H7 (cell line): Measurements from ENCODE around the gene RNF149. TPM values are rescaled to one million over a fixed set of nuclear protein-coding genes. Genes with fewer than 3 reads are reported as not detected.
A peak's percentile ranks its signal among the peaks of the same experiment; 100 is the strongest.
"Not testable (repeated sequence)": the region's sequence is repeated elsewhere in the genome, so short reads cannot be mapped to it uniquely, and the experiment has no call there.

Experiments
- DNase-seq: peaks from one replicate; pipeline ENCODE4 v3.0.0; 2012
- H3K27me3 ChIP-seq: 2 replicates; pipeline ENCODE4 v1.6.0; 2011; ENCODE audit warnings: mild to moderate bottlenecking, low read length; ENCODE audit not compliant: control insufficient read depth, insufficient read depth
- H3K36me3 ChIP-seq: replicated peaks from 2 replicates; pipeline ENCODE4 v1.5.1; 2011; ENCODE audit warnings: low read length; ENCODE audit not compliant: control insufficient read depth, insufficient read depth
- H3K4me3 ChIP-seq: 2 replicates; pipeline ENCODE4 v1.5.1; 2011; ENCODE audit warnings: low read depth, mild to moderate bottlenecking, control low read depth, low read length, moderate library complexity; ENCODE audit not compliant: insufficient read depth
- total RNA-seq: library from RNA; depleted of rRNA; stranded (reverse); fragments of >200 nt; shearing (Covaris generic); gene quantifications from 2 replicates; pipeline ENCODE4 v1.2.3, GENCODE V29; 2014

Gene RNF149
- total RNA-seq, 1 experiment from 2014 or later: 17.9 TPM

GRCh38 chr2:101341901-101342624 is 33.6 kb upstream of the RNF149 start:
- Histone ChIP-seq H3K36me3 (no peaks in the 10 kb centered on the region), H3K4me3 (no peak overlapping the region), H3K27me3 (no peaks in the 10 kb centered on the region)
- DNase-seq: peak; percentile 88

- Histone ChIP-seq H3K4me3 (no peak overlapping the region), H3K27me3 (no peaks in the 10 kb centered on the region), H3K36me3 (no peaks in the 10 kb centered on the region)
- peak; percentile 77 for DNase-seq
Observed at GRCh38 chr2:101341421-101341820, 32.9 kb upstream of the RNF149 start.

- no peak for DNase-seq
- Histone ChIP-seq H3K27me3 (no peaks in the 10 kb centered on the region), H3K36me3 (no peaks in the 10 kb centered on the region), H3K4me3 (no peak overlapping the region)
Observed at GRCh38 chr2:101340141-101340551, 31.6 kb upstream of the RNF149 start.

GRCh38 chr2:101339266-101339880 is 30.9 kb upstream of the RNF149 start:
- DNase-seq: no peak
- no peak overlapping the region for H3K4me3 ChIP-seq
- H3K36me3 ChIP-seq: no peaks in the 10 kb centered on the region
- no peaks in the 10 kb centered on the region for H3K27me3 ChIP-seq

GRCh38 chr2:101337877-101338276 is 29.4 kb upstream of the RNF149 start:
- DNase-seq: no peak
- H3K4me3 ChIP-seq: no peak overlapping the region
- no peaks in the 10 kb centered on the region for H3K36me3 ChIP-seq
- no peaks in the 10 kb centered on the region for H3K27me3 ChIP-seq

- no peak for DNase-seq
- Histone ChIP-seq H3K27me3 (no peaks in the 10 kb centered on the region), H3K36me3 (no peaks in the 10 kb centered on the region), H3K4me3 (no peak overlapping the region)
Observed at GRCh38 chr2:101332885-101333766, 24.6 kb upstream of the RNF149 start.

- Histone ChIP-seq H3K27me3 (no peaks in the 10 kb centered on the region), H3K36me3 (no peaks in the 10 kb centered on the region), H3K4me3 (no peak overlapping the region)
- no peak for DNase-seq
Observed at GRCh38 chr2:101331202-101331601, 22.7 kb upstream of the RNF149 start.

- DNase-seq: peak; percentile 65
- Histone ChIP-seq H3K27me3 (no peaks in the 10 kb centered on the region), H3K36me3 (no peaks in the 10 kb centered on the region), H3K4me3 (no peak overlapping the region)
Observed at GRCh38 chr2:101330253-101330933, 21.9 kb upstream of the RNF149 start.

GRCh38 chr2:101329026-101329425 is 20.5 kb upstream of the RNF149 start:
- DNase-seq: no peak
- no peaks in the 10 kb centered on the region for H3K27me3 ChIP-seq
- H3K36me3 ChIP-seq: no peaks in the 10 kb centered on the region
- no peak overlapping the region for H3K4me3 ChIP-seq

GRCh38 chr2:101328474-101329007 is 20.0 kb upstream of the RNF149 start:
- Histone ChIP-seq H3K36me3 (no peaks in the 10 kb centered on the region), H3K27me3 (no peaks in the 10 kb centered on the region), H3K4me3 (no peak overlapping the region)
- DNase-seq: no peak

GRCh38 chr2:101327863-101328394 is 19.4 kb upstream of the RNF149 start:
- Histone ChIP-seq H3K4me3 (no peak overlapping the region), H3K27me3 (no peaks in the 10 kb centered on the region), H3K36me3 (no peaks in the 10 kb centered on the region)
- DNase-seq: no peak

GRCh38 chr2:101325425-101325824 is 16.9 kb upstream of the RNF149 start:
- Histone ChIP-seq H3K4me3 (no peak overlapping the region), H3K36me3 (no peaks in the 10 kb centered on the region), H3K27me3 (no peaks in the 10 kb centered on the region)
- no peak for DNase-seq

GRCh38 chr2:101316568-101316967 is 8.1 kb upstream of the RNF149 start:
- H3K36me3 ChIP-seq, H3K4me3 ChIP-seq, H3K27me3 ChIP-seq, DNase-seq: not testable (repeated sequence)

- Histone ChIP-seq H3K27me3 (peaks cover 5% of the 10 kb centered on the region; the same call in 1 of the 2 replicates), H3K36me3 (no peaks in the 10 kb centered on the region), H3K4me3 (no peak overlapping the region)
- no peak for DNase-seq
Observed at GRCh38 chr2:101311696-101312017, 3.2 kb upstream of the RNF149 start.
